Spleen (tissue), 7 donors: Measurements from ENCODE around the gene LDLRAD2.

Experiments used
- POLR2A ChIP-seq, 3 donors: fragments of 450-650 bp; IDR thresholded peaks; one replicate each; pipeline ENCODE4 v1.5.1; 2017; ENCODE audit warnings: antibody characterized with exemption in 3 of 3, mild to moderate bottlenecking in 1 of 3
- TF ChIP-seq, protein P1 (sequence below), 11 experiments: fragments of 200-600 bp in 7 of 11; fragments of 450-650 bp in 4 of 11; sonication (generic) in 4 of 11; IDR thresholded peaks in 8 of 11; conservative IDR thresholded peaks in 3 of 11; 1 replicate in 7 of 11; 2 replicates in 4 of 11; pipeline versions ENCODE4 v1.4.0 to v1.8.0; 2016 to 2021; ENCODE audit warnings: antibody characterized with exemption in 11 of 11, inconsistent platforms in 4 of 11, mild to moderate bottlenecking in 1 of 11
- donor health status: DM: no; HTN: no; CAD: no; lungs with moderate emphysema.
- donor health status: DM: no; HTN: no; CAD: no.
- donor health status: DM: no; HTN: no; CAD: no.

- TF ChIP-seq, protein P1, sequence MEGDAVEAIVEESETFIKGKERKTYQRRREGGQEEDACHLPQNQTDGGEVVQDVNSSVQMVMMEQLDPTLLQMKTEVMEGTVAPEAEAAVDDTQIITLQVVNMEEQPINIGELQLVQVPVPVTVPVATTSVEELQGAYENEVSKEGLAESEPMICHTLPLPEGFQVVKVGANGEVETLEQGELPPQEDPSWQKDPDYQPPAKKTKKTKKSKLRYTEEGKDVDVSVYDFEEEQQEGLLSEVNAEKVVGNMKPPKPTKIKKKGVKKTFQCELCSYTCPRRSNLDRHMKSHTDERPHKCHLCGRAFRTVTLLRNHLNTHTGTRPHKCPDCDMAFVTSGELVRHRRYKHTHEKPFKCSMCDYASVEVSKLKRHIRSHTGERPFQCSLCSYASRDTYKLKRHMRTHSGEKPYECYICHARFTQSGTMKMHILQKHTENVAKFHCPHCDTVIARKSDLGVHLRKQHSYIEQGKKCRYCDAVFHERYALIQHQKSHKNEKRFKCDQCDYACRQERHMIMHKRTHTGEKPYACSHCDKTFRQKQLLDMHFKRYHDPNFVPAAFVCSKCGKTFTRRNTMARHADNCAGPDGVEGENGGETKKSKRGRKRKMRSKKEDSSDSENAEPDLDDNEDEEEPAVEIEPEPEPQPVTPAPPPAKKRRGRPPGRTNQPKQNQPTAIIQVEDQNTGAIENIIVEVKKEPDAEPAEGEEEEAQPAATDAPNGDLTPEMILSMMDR (IDR thresholded peaks at IDR 0.05 in 8 of 11, conservative IDR thresholded peaks at IDR 0.05 in 3 of 11), result no peak
- TF ChIP-seq POLR2A (IDR thresholded peaks at IDR 0.05), result no peak
Observed at GRCh38 chr1:21842606-21843162, 30.6 kb downstream of the LDLRAD2 start.
